ENCODE data around the gene TMEM247. TPM values are rescaled to one million over a fixed set of nuclear protein-coding genes. Genes with fewer than 3 reads are reported as not detected.

TMEM247 gene
- total RNA-seq, 2 experiments from 2014 or later: not detected

DNA sequence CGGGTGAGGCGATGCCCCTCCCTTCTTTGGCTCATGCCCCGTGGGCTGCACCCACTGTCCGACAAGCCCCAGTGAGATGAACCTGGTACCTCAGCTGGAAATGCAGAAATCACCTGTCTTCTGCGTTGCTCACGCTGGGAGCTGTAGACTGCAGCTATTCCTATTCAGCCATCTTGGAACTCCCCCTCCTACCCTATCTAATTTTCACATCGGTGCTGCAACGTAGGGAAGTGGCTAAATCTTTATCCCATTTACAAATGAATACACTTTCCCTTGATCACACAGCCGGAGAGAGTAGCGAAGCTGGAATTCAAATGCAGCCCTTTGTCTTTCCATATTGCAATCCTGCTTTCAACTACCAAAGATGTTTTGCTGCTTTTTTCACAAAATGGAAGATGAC, 1.4 kb upstream of the TMEM247 start:
- Mint-ChIP-seq H3K27ac (no peak overlapping the region), H3K27me3 (no peaks in the 10 kb centered on the region), H3K4me1 (ENCODE audit: low read depth) (peaks cover 29% of the 10 kb centered on the region), H3K9me3 (peaks cover 10% of the 10 kb centered on the region), H3K36me3 (ENCODE audit: low read depth) (peaks cover 17% of the 10 kb centered on the region), H3K4me3 (no peak overlapping the region)
- H3K27ac ChIP-seq (ENCODE audit: low read depth in 1 of 2, low read length in 2 of 2): no peak overlapping the region
- intact Hi-C loops (cut with DNase I, micrococcal nuclease): no loop called here
- H3K27me3 ChIP-seq (ENCODE audit: control insufficient read depth in 1 of 2, insufficient read depth in 2 of 2, low read length in 2 of 2): no peaks in the 10 kb centered on the region
- no peaks in the 10 kb centered on the region for H3K36me3 ChIP-seq (ENCODE audit: insufficient read depth, low read length)
- ATAC-seq (ENCODE audit: poor library complexity) (no peak), DNase-seq (no peak)
- peaks cover 0 to 14% of the 10 kb centered on the region in 2 experiments for H3K9me3 ChIP-seq (ENCODE audit: control insufficient read depth in 1 of 2, insufficient read depth in 1 of 2, low read length in 2 of 2)
- ChIA-PET POLR2A (no interaction called here), CTCF (no interaction called here)
- H3K4me3 ChIP-seq (ENCODE audit: low read length): no peak overlapping the region
- TF ChIP-seq, protein P1, sequence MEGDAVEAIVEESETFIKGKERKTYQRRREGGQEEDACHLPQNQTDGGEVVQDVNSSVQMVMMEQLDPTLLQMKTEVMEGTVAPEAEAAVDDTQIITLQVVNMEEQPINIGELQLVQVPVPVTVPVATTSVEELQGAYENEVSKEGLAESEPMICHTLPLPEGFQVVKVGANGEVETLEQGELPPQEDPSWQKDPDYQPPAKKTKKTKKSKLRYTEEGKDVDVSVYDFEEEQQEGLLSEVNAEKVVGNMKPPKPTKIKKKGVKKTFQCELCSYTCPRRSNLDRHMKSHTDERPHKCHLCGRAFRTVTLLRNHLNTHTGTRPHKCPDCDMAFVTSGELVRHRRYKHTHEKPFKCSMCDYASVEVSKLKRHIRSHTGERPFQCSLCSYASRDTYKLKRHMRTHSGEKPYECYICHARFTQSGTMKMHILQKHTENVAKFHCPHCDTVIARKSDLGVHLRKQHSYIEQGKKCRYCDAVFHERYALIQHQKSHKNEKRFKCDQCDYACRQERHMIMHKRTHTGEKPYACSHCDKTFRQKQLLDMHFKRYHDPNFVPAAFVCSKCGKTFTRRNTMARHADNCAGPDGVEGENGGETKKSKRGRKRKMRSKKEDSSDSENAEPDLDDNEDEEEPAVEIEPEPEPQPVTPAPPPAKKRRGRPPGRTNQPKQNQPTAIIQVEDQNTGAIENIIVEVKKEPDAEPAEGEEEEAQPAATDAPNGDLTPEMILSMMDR (IDR thresholded peaks at IDR 0.05): no peak
- H3K4me1 ChIP-seq (ENCODE audit: insufficient read depth, low read length): peaks cover 17% of the 10 kb centered on the region

DNA sequence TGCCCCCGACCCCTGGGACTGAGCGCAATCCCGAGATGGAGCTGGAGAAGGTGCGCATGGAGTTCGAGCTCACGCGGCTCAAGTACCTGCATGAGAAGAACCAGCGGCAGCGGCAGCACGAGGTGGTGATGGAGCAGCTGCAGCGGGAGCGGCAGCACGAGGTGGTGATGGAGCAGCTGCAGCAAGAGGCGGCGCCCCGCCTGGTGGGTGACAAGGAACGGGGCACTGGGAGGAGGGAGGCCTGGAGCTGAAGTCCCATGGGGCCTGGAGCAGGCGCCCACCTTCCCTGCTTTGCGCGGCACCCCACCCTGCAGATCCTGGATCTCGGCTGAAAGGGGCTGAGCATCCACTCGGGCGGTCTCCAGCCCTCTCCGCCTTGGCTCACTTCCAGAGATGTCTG, 1.2 kb downstream of the TMEM247 start:
- Histone ChIP-seq H3K27me3 (ENCODE audit: control insufficient read depth in 1 of 2, insufficient read depth in 2 of 2, low read length in 2 of 2) (no peaks in the 10 kb centered on the region), H3K36me3 (ENCODE audit: insufficient read depth, low read length) (no peaks in the 10 kb centered on the region), H3K4me1 (ENCODE audit: insufficient read depth, low read length) (peaks cover 17% of the 10 kb centered on the region), H3K4me3 (ENCODE audit: low read length) (no peak overlapping the region), H3K27ac (ENCODE audit: low read depth in 1 of 2, low read length in 2 of 2) (no peak overlapping the region), H3K9me3 (ENCODE audit: control insufficient read depth in 1 of 2, insufficient read depth in 1 of 2, low read length in 2 of 2) (peaks cover 0 to 14% of the 10 kb centered on the region in 2 experiments)
- Mint-ChIP-seq H3K9me3 (peaks cover 2% of the 10 kb centered on the region), H3K36me3 (ENCODE audit: low read depth) (peaks cover 9% of the 10 kb centered on the region), H3K27me3 (no peaks in the 10 kb centered on the region), H3K4me3 (no peak overlapping the region), H3K4me1 (ENCODE audit: low read depth) (peaks cover 29% of the 10 kb centered on the region), H3K27ac (no peak overlapping the region)
- ChIA-PET POLR2A (no interaction called here), CTCF (no interaction called here)
- ATAC-seq (ENCODE audit: poor library complexity): no peak
- TF ChIP-seq, protein P1 (IDR thresholded peaks at IDR 0.05): no peak
- intact Hi-C loops (cut with DNase I, micrococcal nuclease): no loop called here
- DNase-seq: no peak

DNA sequence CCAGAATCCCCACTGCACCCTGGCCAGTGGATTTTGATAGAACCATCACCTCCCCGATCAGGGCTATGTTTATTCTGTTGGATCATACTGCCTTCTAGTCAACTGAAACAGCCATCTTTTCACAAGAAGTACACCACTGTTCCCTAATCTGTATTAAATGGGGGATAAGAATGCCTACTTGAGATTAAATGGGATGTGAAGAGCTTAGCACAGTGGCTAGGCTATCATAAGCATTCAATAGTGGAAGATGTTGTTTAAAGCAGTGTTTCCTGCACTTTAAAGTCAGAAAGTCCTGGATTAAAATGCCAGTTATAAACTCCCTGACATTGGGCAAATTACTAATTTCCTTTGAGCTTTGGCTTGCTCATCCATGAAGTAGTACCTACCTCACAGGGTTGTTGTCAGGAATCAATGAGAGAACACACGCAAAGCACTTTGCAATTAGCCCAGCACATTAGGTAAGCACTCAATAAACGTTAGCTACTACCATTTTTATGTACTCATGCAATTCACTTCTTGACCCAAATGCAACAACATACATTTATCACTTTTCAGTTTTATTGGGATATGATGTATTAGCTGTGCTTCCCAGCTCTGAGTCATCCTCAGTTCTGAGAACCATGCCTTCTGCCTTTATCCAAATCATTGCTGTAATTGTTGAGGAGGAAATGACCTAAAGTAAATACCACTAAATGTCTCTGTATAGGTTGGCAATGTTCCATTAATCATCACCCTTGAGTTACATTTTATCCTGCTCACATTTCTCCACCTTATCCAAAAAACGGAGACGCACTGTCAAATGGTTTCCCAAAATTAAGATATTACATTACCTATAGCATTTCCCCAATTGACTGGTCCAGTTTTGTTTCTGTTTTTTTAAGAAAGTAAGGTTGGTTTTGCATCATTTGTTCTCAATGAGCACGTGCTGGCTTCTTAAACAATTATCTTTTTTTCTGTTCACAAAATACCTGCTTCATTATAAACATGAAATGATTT, 2.1 kb downstream of the TMEM247 start:
- H3K4me3 Mint-ChIP-seq: no peak overlapping the region
- ChIA-PET POLR2A (no interaction called here), CTCF (interaction anchor here (0.5 kb wide), 1 partner anchor 26 kb away, joined by 5 read pairs; no protein-coding TSS in a partner anchor)
- Histone ChIP-seq H3K4me3 (ENCODE audit: low read length) (no peak overlapping the region), H3K27me3 (ENCODE audit: control insufficient read depth in 1 of 2, insufficient read depth in 2 of 2, low read length in 2 of 2) (no peaks in the 10 kb centered on the region), H3K9me3 (ENCODE audit: control insufficient read depth in 1 of 2, insufficient read depth in 1 of 2, low read length in 2 of 2) (peaks cover 0 to 14% of the 10 kb centered on the region in 2 experiments), H3K4me1 (ENCODE audit: insufficient read depth, low read length) (peaks cover 17% of the 10 kb centered on the region), H3K27ac (ENCODE audit: low read depth in 1 of 2, low read length in 2 of 2) (no peak overlapping the region), H3K36me3 (ENCODE audit: insufficient read depth, low read length) (no peaks in the 10 kb centered on the region)
- H3K27ac Mint-ChIP-seq: no peak overlapping the region
- TF ChIP-seq, protein P1 (IDR thresholded peaks at IDR 0.05): no peak
- peaks cover 26% of the 10 kb centered on the region for H3K4me1 Mint-ChIP-seq (ENCODE audit: low read depth)
- ATAC-seq (ENCODE audit: poor library complexity): no peak
- no peaks in the 10 kb centered on the region for H3K27me3 Mint-ChIP-seq
- DNase-seq: no peak
- intact Hi-C loops (cut with DNase I, micrococcal nuclease): no loop called here
- H3K9me3 Mint-ChIP-seq: peaks cover 2% of the 10 kb centered on the region
- H3K36me3 Mint-ChIP-seq (ENCODE audit: low read depth): peaks cover 6% of the 10 kb centered on the region

Data from CD4-positive, alpha-beta T cell (primary cell).